Ishikawa (cell line): ENCODE data around the gene ROBO1.

Experiments used
- CEBPB ChIP-seq: IDR thresholded peaks from 2 replicates; pipeline ENCODE4 v1.6.1; 2012
- CREB1 ChIP-seq: IDR thresholded peaks from 2 replicates; pipeline ENCODE4 v1.6.1; 2012; ENCODE audit warnings: low read depth
- EP300 ChIP-seq: IDR thresholded peaks from 2 replicates; pipeline ENCODE4 v1.6.1; 2012; ENCODE audit warnings: borderline replicate concordance
- FOXM1 ChIP-seq: IDR thresholded peaks from 2 replicates; pipeline ENCODE4 v1.6.1; 2012; ENCODE audit warnings: low read depth, borderline replicate concordance
- RAD21 ChIP-seq: IDR thresholded peaks from 2 replicates; pipeline ENCODE4 v1.6.1; 2012; ENCODE audit warnings: low read depth
- REST ChIP-seq: IDR thresholded peaks from 2 replicates; pipeline ENCODE4 v1.6.1; 2012; ENCODE audit warnings: low read depth, mild to moderate bottlenecking
- TAF1 ChIP-seq: IDR thresholded peaks from 2 replicates; pipeline ENCODE4 v1.6.1; 2012; ENCODE audit warnings: low read depth, mild to moderate bottlenecking
- TEAD4 ChIP-seq: IDR thresholded peaks from 2 replicates; pipeline ENCODE4 v1.6.1; 2012
- YY1 ChIP-seq: IDR thresholded peaks from 2 replicates; pipeline ENCODE4 v1.6.1; 2012; ENCODE audit warnings: low read depth
- TF ChIP-seq, protein P1 (sequence below): IDR thresholded peaks from 2 replicates; pipeline ENCODE4 v1.6.1; 2012

GRCh38 chr3:79067734-79068133 is 700.1 kb downstream of the ROBO1 start:
- TF ChIP-seq TEAD4 (no peak), RAD21 (no peak), REST (no peak), CREB1 (no peak), FOXM1 (no peak), EP300 (no peak), CEBPB (no peak), TAF1 (no peak), YY1 (no peak)
- TF ChIP-seq, protein P1, sequence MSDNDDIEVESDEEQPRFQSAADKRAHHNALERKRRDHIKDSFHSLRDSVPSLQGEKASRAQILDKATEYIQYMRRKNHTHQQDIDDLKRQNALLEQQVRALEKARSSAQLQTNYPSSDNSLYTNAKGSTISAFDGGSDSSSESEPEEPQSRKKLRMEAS, result no peak
